ENCODE measurements around the gene RHEX. TPM values are rescaled to one million over a fixed set of nuclear protein-coding genes. Genes with fewer than 3 reads are reported as not detected.
A peak's percentile ranks its signal among the peaks of the same experiment; 100 is the strongest.

Gene RHEX
- total RNA-seq, 1 experiment from 2014 or later = not detected

DNA sequence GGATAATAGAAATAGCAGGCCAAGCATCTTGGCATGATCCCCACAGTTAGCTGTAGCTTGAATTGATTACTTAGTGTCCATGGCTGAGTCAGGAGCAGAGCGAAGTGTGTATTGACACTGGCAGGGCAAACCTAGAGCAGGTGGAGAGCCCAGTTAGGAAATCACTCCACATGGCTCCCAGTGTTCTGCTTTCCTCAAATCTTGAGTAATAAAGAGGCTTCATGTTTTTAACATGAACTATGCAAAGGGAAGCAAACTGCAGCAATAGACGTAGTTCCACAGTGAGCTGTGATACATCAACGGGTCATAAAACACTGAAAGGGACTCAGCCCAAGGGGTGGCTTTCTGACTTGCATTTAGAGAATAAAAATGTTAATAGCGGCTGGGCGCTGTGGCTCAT, 28.9 kb downstream of the RHEX start:
- Histone ChIP-seq H3K36me3 (no peaks in the 10 kb centered on the region), H3K9me3 (replicated peaks) (no peaks in the 10 kb centered on the region), H3K27me3 (no peaks in the 10 kb centered on the region; the same call in 1 of the 2 replicates), H3K4me3 (no peak overlapping the region), H3K4me1 (no peaks in the 10 kb centered on the region), H3K27ac (no peak overlapping the region)
- DNase-seq = no peak

- no peak overlapping the region for H3K27ac ChIP-seq
- no peak for DNase-seq
- no peaks in the 10 kb centered on the region for H3K36me3 ChIP-seq
Observed at GRCh38 chr1:206082831-206083695, 30.1 kb downstream of the RHEX start.

GRCh38 chr1:206083750-206084149, 30.8 kb downstream of the RHEX start:
- no peak for DNase-seq
- Histone ChIP-seq H3K27me3 (no peaks in the 10 kb centered on the region; the same call in 1 of the 2 replicates), H3K36me3 (no peaks in the 10 kb centered on the region), H3K4me3 (no peak overlapping the region), H3K4me1 (peaks cover 4% of the 10 kb centered on the region), H3K27ac (no peak overlapping the region), H3K9me3 (replicated peaks) (no peaks in the 10 kb centered on the region)

More at GRCh38 chr1:206082831-206083695, 30.1 kb downstream of the RHEX start:
- Histone ChIP-seq H3K27me3 (no peaks in the 10 kb centered on the region; the same call in 1 of the 2 replicates), H3K9me3 (replicated peaks) (no peaks in the 10 kb centered on the region), H3K4me1 (peaks cover 4% of the 10 kb centered on the region), H3K4me3 (no peak overlapping the region)

DNA sequence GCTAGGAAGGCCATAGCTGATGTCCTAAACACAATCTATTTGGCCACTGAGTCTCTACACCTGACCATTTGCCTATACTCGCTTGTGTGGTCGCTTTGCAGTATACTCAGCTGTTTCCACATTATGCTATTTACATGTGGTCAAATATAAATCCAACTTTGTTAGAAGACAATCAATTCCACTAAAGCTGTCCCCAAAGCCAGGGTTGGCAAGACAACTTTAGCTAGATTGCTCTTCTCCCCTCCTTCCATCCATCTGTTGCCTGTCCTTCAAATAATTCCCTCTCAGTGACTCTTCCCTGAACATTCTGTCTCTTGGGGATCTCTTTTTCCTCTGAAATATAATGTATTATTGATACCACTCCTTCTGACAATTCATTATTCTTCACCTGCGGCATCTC, 34.1 kb downstream of the RHEX start:
- Histone ChIP-seq H3K36me3 (no peaks in the 10 kb centered on the region), H3K9me3 (replicated peaks) (no peaks in the 10 kb centered on the region), H3K4me3 (no peak overlapping the region), H3K4me1 (peaks cover 4% of the 10 kb centered on the region), H3K27ac (no peak overlapping the region), H3K27me3 (no peaks in the 10 kb centered on the region)
- DNase-seq = peak; percentile 42 to 77

GRCh38 chr1:206089341-206089740, 36.4 kb downstream of the RHEX start:
- H3K27ac ChIP-seq = no peak overlapping the region
- H3K4me3 ChIP-seq = no peak overlapping the region
- no peaks in the 10 kb centered on the region for H3K36me3 ChIP-seq
- DNase-seq = no peak
- no peaks in the 10 kb centered on the region for H3K9me3 ChIP-seq (replicated peaks)
- H3K27me3 ChIP-seq = no peaks in the 10 kb centered on the region
- H3K4me1 ChIP-seq = peaks cover 4% of the 10 kb centered on the region

DNA sequence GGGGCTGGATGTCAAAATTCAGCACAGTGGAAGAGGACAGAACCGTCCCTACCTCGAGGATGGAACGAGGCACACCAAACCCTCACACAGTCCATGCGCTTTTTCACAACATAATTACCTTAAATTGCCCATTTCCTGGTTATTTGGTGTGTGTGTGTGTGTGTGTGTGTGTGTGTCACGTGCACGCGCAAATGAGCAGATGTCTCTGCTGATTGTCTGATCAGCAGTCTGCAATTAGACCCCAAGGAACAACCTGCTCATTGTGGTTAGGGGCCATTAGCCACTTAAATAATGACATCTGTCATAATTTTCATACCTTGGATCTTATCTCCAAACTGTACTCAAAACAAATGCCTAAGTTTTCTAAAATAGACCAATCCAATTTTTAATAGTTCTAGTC, 41.1 kb downstream of the RHEX start:
- no peaks in the 10 kb centered on the region for H3K36me3 ChIP-seq
- no peak overlapping the region for H3K27ac ChIP-seq
- H3K27me3 ChIP-seq = peaks cover 10% of the 10 kb centered on the region; the same call in 1 of the 2 replicates
- no peaks in the 10 kb centered on the region for H3K4me1 ChIP-seq
- DNase-seq = no peak
- H3K4me3 ChIP-seq = no peak overlapping the region
- no peaks in the 10 kb centered on the region for H3K9me3 ChIP-seq (replicated peaks)

DNA sequence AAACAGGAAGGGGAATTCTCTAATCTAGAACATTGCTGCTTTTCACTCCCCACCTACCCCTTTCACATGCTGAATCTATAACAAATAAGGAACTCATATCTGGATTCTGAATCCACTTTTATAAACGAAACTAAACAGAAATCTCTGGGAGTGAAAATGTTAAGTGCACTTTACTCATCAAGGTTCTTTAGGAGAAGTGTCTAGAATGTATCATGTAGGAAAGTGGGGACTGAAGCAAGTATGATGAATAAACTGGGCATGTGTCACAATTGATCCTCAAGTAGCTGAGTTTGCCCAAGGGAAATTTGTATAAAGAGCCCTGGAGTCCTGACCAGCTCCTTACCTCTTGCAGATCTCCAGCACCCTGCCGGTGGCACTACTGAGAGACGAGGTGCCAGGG, 44.4 kb downstream of the RHEX start:
- Histone ChIP-seq H3K4me3 (no peak overlapping the region), H3K27me3 (peaks cover 16% of the 10 kb centered on the region), H3K4me1 (no peaks in the 10 kb centered on the region)

DNA sequence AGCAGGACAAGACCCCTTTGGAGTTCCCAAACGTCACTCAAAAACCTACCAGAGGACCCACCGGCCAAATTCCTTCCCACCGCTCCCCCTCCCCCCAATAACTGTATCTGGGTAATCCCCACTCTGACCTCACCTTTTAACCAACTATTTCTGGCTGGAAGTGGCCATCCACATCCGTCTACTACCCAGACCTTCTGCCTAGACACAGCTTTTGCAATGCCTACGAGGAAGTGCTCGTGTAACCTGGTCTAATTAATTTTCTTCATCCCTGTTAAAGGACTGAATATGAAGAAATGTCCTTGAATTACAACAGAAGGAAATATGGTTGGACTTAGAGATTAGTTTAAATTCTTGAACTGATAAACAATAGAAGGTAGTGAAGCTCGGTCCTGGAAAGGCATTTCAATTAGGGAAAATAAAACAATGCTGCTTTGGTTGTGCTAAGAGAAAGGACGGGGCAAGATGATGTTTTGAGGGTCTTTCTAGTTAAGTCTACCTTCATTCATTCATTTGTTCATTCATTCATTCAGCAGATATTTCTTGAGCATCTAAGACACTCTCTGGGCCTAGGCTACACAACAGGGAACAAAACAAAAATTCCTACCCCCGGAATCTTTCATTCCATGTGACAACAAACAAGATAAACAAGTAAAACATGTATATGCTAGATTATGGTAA, 45.4 kb downstream of the RHEX start:
- Histone ChIP-seq H3K27me3 (peaks cover 16% of the 10 kb centered on the region), H3K4me3 (no peak overlapping the region), H3K4me1 (no peaks in the 10 kb centered on the region), H3K9me3 (replicated peaks) (no peaks in the 10 kb centered on the region), H3K27ac (no peak overlapping the region), H3K36me3 (no peaks in the 10 kb centered on the region)
- DNase-seq = no peak

More for the DNA sequence above, 44.4 kb downstream of the RHEX start:
- H3K36me3 ChIP-seq = no peaks in the 10 kb centered on the region
- no peaks in the 10 kb centered on the region for H3K9me3 ChIP-seq (replicated peaks)
- no peak overlapping the region for H3K27ac ChIP-seq
- DNase-seq = no peak

GRCh38 chr1:206100226-206100815, 47.3 kb downstream of the RHEX start:
- H3K4me1 ChIP-seq = no peaks in the 10 kb centered on the region
- H3K27me3 ChIP-seq = peaks cover 16% of the 10 kb centered on the region
- H3K9me3 ChIP-seq (replicated peaks) = no peaks in the 10 kb centered on the region

DNA sequence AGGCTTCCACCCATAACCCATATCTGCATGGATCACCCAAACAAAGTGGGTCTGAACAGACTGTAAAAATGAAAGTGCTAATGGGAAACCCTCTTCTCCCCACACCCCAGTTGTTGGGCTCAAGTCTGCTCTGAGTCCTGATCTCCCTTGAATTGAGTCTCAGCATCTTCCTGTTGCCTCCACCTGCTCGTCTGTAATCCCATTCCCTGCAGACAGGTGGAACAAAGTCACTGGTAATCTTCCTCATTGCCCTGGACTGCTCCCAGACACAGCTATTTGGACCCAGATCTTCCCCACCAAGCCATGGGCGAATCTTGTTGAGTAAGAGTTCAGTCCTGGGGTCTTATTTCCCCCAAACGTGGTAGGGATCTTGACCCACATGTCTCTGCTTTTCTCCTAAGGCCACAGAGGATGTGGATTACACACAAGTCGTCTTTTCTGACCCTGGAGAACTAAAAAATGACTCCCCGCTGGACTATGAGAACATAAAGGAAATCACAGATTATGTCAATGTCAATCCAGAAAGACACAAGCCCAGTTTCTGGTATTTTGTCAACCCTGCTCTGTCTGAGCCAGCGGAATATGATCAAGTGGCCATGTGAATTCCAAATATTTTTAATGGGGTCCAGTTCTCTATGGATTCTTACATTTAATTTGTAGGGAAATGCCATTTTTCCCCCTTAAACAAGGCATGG, 48.5 kb downstream of the RHEX start:
- no peaks in the 10 kb centered on the region for H3K4me1 ChIP-seq
- H3K36me3 ChIP-seq = no peaks in the 10 kb centered on the region
- H3K27ac ChIP-seq = no peak overlapping the region
- H3K27me3 ChIP-seq = peaks cover 16% of the 10 kb centered on the region
- H3K9me3 ChIP-seq (replicated peaks) = no peaks in the 10 kb centered on the region
- DNase-seq = no peak
- no peak overlapping the region for H3K4me3 ChIP-seq

More at GRCh38 chr1:206100226-206100815, 47.3 kb downstream of the RHEX start:
- H3K36me3 ChIP-seq = no peaks in the 10 kb centered on the region
- DNase-seq = no peak
- no peak overlapping the region for H3K27ac ChIP-seq
- H3K4me3 ChIP-seq = no peak overlapping the region

DNA sequence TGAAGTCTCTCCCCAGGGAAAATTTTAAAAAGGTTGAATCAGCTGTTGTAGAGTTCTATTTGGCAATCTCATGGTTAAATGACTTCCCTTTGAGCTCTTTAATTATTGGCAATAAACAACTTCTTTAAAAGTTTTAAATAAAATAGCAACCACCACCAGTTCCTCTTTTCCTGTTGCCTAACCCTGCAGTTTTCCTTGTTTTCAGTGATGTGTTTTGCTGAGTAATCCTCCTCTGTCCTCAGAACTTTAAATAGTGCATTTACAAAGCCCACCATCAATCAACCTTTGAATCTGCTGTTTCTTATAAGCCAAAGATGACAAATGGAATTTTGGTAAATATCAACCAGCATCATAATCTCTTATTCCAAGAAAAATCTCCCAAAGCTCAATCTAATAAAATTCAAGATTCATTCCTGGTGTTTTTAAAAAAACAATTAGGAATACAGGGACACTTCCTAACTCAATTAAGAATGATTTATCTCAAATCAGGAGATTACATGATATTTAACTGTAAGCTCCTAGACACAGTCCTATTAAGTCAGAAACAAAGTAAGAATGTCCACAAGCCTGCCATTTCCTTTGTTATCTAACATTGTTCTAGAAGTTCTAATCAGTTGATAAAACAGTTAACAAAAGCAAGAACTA, 49.4 kb downstream of the RHEX start:
- no peak overlapping the region for H3K4me3 ChIP-seq
- H3K9me3 ChIP-seq (replicated peaks) = no peaks in the 10 kb centered on the region
- no peaks in the 10 kb centered on the region for H3K4me1 ChIP-seq
- no peak overlapping the region for H3K27ac ChIP-seq
- H3K36me3 ChIP-seq = no peaks in the 10 kb centered on the region
- no peak for DNase-seq
- peaks cover 16% of the 10 kb centered on the region for H3K27me3 ChIP-seq

GRCh38 chr1:206103979-206104378, 51.0 kb downstream of the RHEX start:
- no peak overlapping the region for H3K27ac ChIP-seq
- peaks cover 6% of the 10 kb centered on the region for H3K27me3 ChIP-seq
- H3K4me3 ChIP-seq = no peak overlapping the region
- no peaks in the 10 kb centered on the region for H3K4me1 ChIP-seq
- no peaks in the 10 kb centered on the region for H3K36me3 ChIP-seq
- no peaks in the 10 kb centered on the region for H3K9me3 ChIP-seq (replicated peaks)
- no peak for DNase-seq

- no peaks in the 10 kb centered on the region for H3K36me3 ChIP-seq
- no peak overlapping the region for H3K27ac ChIP-seq
- H3K27me3 ChIP-seq = peaks cover 5% of the 10 kb centered on the region
- DNase-seq = no peak
- H3K4me1 ChIP-seq = no peaks in the 10 kb centered on the region
- no peaks in the 10 kb centered on the region for H3K9me3 ChIP-seq (replicated peaks)
- H3K4me3 ChIP-seq = no peak overlapping the region
Observed at GRCh38 chr1:206105464-206105995, 52.6 kb downstream of the RHEX start.

Data from SJCRH30 (cell line).